B cell (primary cell): Measurements from ENCODE around the gene MORN1. TPM values are rescaled to one million over a fixed set of nuclear protein-coding genes. Genes with fewer than 3 reads are reported as not detected.

Experiments
- ATAC-seq: fragments of 200-7000 bp; cut with Tn5 transposase; one replicate; pipeline ENCODE4 v1.10.0; 2021; ENCODE audit warnings: low read depth, mild to moderate bottlenecking, moderate number of reproducible peaks, moderate library complexity
- CTCF ChIA-PET: fragments of 350-600 bp; sonication (Branson Sonifier 250); formaldehyde crosslinking; loops from one replicate; lab custom pipeline; 2021; ENCODE audit warnings: antibody characterized with exemption, inconsistent platforms; lab: Charles Lee
- POLR2A ChIA-PET: fragments of 350-600 bp; sonication (Branson Sonifier 250); formaldehyde crosslinking; loops from one replicate; lab custom pipeline; 2021; ENCODE audit warnings: antibody characterized with exemption; lab: Charles Lee
- DNase-seq: peaks from one replicate; pipeline ENCODE4 v3.0.0; 2013
- H2AFZ ChIP-seq: 2 replicates; pipeline ENCODE4 v1.6.1; 2012; ENCODE audit warnings: mild to moderate bottlenecking, low read depth, low read length; ENCODE audit not compliant: insufficient read depth, poor library complexity, severe bottlenecking
- H3K27ac ChIP-seq, 2 donors: 1 replicate in 1 of 2; 2 replicates in 1 of 2; pipeline ENCODE4 v1.5.1; 2012 to 2013; ENCODE audit warnings: low read length in 2 of 2, mild to moderate bottlenecking in 2 of 2, moderate library complexity in 1 of 2
- H3K27me3 ChIP-seq, 4 experiments: fragments of 200-600 bp in 1 of 4; sonication (generic) in 1 of 4; replicated peaks in 1 of 4; 1 replicate in 2 of 4; 2 replicates in 2 of 4; pipeline versions ENCODE4 v1.6.1 to v1.7.0; 2013 to 2016; ENCODE audit warnings: low read length in 3 of 4, mild to moderate bottlenecking in 2 of 4, mixed read lengths in 1 of 4, moderate library complexity in 1 of 4; ENCODE audit not compliant: insufficient read depth in 4 of 4, control insufficient read depth in 3 of 4; ENCODE audit errors: control extremely low read depth in 1 of 4
- H3K36me3 ChIP-seq, 2 experiments: replicated peaks in 1 of 2; 1 replicate in 1 of 2; 2 replicates in 1 of 2; pipeline versions ENCODE4 v1.6.1 to v1.7.1; 2013; ENCODE audit warnings: low read length in 1 of 2; ENCODE audit not compliant: insufficient read depth in 2 of 2, control insufficient read depth in 1 of 2; ENCODE audit errors: control extremely low read depth in 1 of 2, extremely low read depth in 1 of 2
- H3K4me1 ChIP-seq, 2 donors: fragments of 200-600 bp in 1 of 2; sonication (generic) in 1 of 2; 1 replicate in 1 of 2; 2 replicates in 1 of 2; pipeline versions ENCODE4 v1.5.1 to v1.6.1; 2013 to 2017; ENCODE audit warnings: low read length in 2 of 2; ENCODE audit not compliant: control insufficient read depth in 2 of 2, insufficient read depth in 2 of 2
- H3K4me2 ChIP-seq: replicated peaks from 2 replicates; pipeline ENCODE3; 2012; ENCODE audit warnings: mild to moderate bottlenecking, low read depth, low read length; ENCODE audit not compliant: poor library complexity, severe bottlenecking
- H3K4me3 ChIP-seq, 5 experiments: fragments of 200-600 bp in 1 of 5; sonication (generic) in 1 of 5; 1 replicate in 3 of 5; 2 replicates in 2 of 5; pipeline versions ENCODE4 v1.5.1 to v1.7.0; 2011 to 2016; ENCODE audit warnings: low read length in 4 of 5, mild to moderate bottlenecking in 4 of 5, low read depth in 2 of 5, control low read depth in 1 of 5, moderate library complexity in 1 of 5; ENCODE audit not compliant: insufficient read depth in 1 of 5; ENCODE audit errors: control extremely low read depth in 1 of 5, extremely low read depth in 1 of 5
- H3K79me2 ChIP-seq: fragments of 200-600 bp; sonication (generic); one replicate; pipeline ENCODE4 v1.6.0; 2016; ENCODE audit warnings: low read length; ENCODE audit not compliant: control insufficient read depth, insufficient read depth
- H3K9ac ChIP-seq: fragments of 200-600 bp; sonication (generic); 2 replicates; pipeline ENCODE4 v1.6.1; 2017; ENCODE audit warnings: mild to moderate bottlenecking, low read length, moderate library complexity
- H3K9me3 ChIP-seq, 3 donors: one replicate each; pipeline versions ENCODE4 v1.6.1 to v1.7.1; 2013; ENCODE audit warnings: low read length in 2 of 3; ENCODE audit not compliant: control insufficient read depth in 2 of 3, insufficient read depth in 1 of 3; ENCODE audit errors: control extremely low read depth in 1 of 3
- H4K20me1 ChIP-seq: 2 replicates; pipeline ENCODE4 v1.6.0; 2012; ENCODE audit warnings: mild to moderate bottlenecking, low read length; ENCODE audit not compliant: insufficient read depth, control insufficient read depth, poor library complexity, severe bottlenecking
- H3K27ac Mint-ChIP-seq: one replicate; pipeline ENCODE4 v1.8.0; 2021; ENCODE audit warnings: mixed read lengths
- H3K27me3 Mint-ChIP-seq: one replicate; pipeline ENCODE4 v1.8.0; 2021; ENCODE audit warnings: mixed read lengths
- H3K4me1 Mint-ChIP-seq: one replicate; pipeline ENCODE4 v1.8.0; 2021; ENCODE audit warnings: mixed read lengths
- H3K4me3 Mint-ChIP-seq: one replicate; pipeline ENCODE4 v1.8.0; 2021; ENCODE audit warnings: mixed read lengths
- H3K9me3 Mint-ChIP-seq: one replicate; pipeline ENCODE4 v1.8.0; 2022; ENCODE audit warnings: mixed read lengths; ENCODE audit not compliant: insufficient read depth
- CTCF ChIP-seq: fragments of 200-600 bp; IDR thresholded peaks from one replicate; pipeline ENCODE4 v1.8.0; 2022; ENCODE audit warnings: antibody characterized with exemption, mild to moderate bottlenecking
- EZH2 ChIP-seq: IDR thresholded peaks from 2 replicates; pipeline ENCODE4 v1.6.1; 2012; ENCODE audit warnings: borderline replicate concordance, low read depth, mild to moderate bottlenecking, moderate library complexity, low read length; ENCODE audit not compliant: insufficient read depth, poor library complexity, severe bottlenecking
- WGBS: methylation state at CpG from one replicate; pipeline ENCODE4 v1.1.5; 2013; ENCODE audit warnings: missing lambda C conversion rate; ENCODE audit not compliant: insufficient coverage; 5-methylcytosine and 5-hydroxymethylcytosine counted together
- intact Hi-C: fragments of 100-400 bp; cut with micrococcal nuclease; formaldehyde crosslinking; loops from one replicate; pipeline ENCODE4 v1.10.0; 2022
- polyA plus RNA-seq: library from polyadenylated mRNA; depleted of rRNA; stranded (reverse); fragments of >200 nt; gene quantifications from 2 replicates; pipeline ENCODE4 v1.2.3, GENCODE V29; 2012
- total RNA-seq, 2 donors: library from RNA; stranded (reverse); fragments of 120-200 nt in 1 of 2; gene quantifications; 1 replicate in 1 of 2; 2 replicates in 1 of 2; pipeline versions ENCODE4 v1.2.3 to v1.2.4, GENCODE V29; 2013 to 2022

Gene MORN1
- total and polyA plus RNA-seq, 2 donors (not counting 1 experiment from before 2014, with no cell fraction given) = 10.2 to 32.6 TPM

GRCh38 chr1:2283371-2283990 is 107.9 kb downstream of the MORN1 start:
- H3K27ac Mint-ChIP-seq = no peak overlapping the region
- H3K27me3 Mint-ChIP-seq = no peaks in the 10 kb centered on the region
- Histone ChIP-seq H3K4me2 (no peak overlapping the region), H2AFZ (no peak overlapping the region), H3K4me3 (no peak overlapping the region), H3K9ac (no peak overlapping the region), H3K36me3 (peaks cover 0 to 7% of the 10 kb centered on the region in 2 experiments), H4K20me1 (peaks cover 79% of the 10 kb centered on the region), H3K27ac (no peak overlapping the region), H3K4me1 (peaks cover 18 to 22% of the 10 kb centered on the region in 2 donors), H3K27me3 (no peaks in the 10 kb centered on the region), H3K79me2 (peaks cover 82% of the 10 kb centered on the region), H3K9me3 (no peaks in the 10 kb centered on the region)
- ChIA-PET POLR2A (no interaction called here), CTCF (no interaction called here)
- WGBS = 94% methylated on average over 20 of the region's 21 CpGs
- H3K9me3 Mint-ChIP-seq = no peaks in the 10 kb centered on the region
- peaks cover 20% of the 10 kb centered on the region for H3K4me1 Mint-ChIP-seq
- DNase-seq = no peak
- intact Hi-C loops = no loop called here
- no peak for ATAC-seq
- no peak for TF ChIP-seq CTCF
- no peak for TF ChIP-seq EZH2
- H3K4me3 Mint-ChIP-seq = no peak overlapping the region

GRCh38 chr1:2282556-2283270 is 108.6 kb downstream of the MORN1 start:
- peaks cover 20% of the 10 kb centered on the region for H3K4me1 Mint-ChIP-seq
- H3K4me3 ChIP-seq = no peak overlapping the region
- TF ChIP-seq EZH2 (no peak), CTCF (no peak)
- ChIA-PET CTCF (no interaction called here), POLR2A (no interaction called here)
- H3K36me3 ChIP-seq = peaks cover 0 to 7% of the 10 kb centered on the region in 2 experiments
- no peak overlapping the region for H3K9ac ChIP-seq
- peaks cover 82% of the 10 kb centered on the region for H3K79me2 ChIP-seq
- H2AFZ ChIP-seq = no peak overlapping the region
- H3K27me3 ChIP-seq = no peaks in the 10 kb centered on the region
- WGBS = 93% methylated on average over 28 of the region's 29 CpGs
- ATAC-seq (no peak), DNase-seq (no peak)
- H3K27me3 Mint-ChIP-seq = no peaks in the 10 kb centered on the region
- H3K27ac ChIP-seq = no peak overlapping the region
- peaks cover 79% of the 10 kb centered on the region for H4K20me1 ChIP-seq
- H3K4me1 ChIP-seq = peaks cover 20 to 23% of the 10 kb centered on the region in 2 donors
- no peaks in the 10 kb centered on the region for H3K9me3 Mint-ChIP-seq
- H3K27ac Mint-ChIP-seq = no peak overlapping the region
- no peak overlapping the region for H3K4me3 Mint-ChIP-seq
- no peak overlapping the region for H3K4me2 ChIP-seq
- H3K9me3 ChIP-seq = no peaks in the 10 kb centered on the region
- intact Hi-C loops = no loop called here
